Inflammatory macrophage treated with lipopolysaccharide for 4 hours (primary cell): ENCODE results near the gene MRGPRX2.

Source experiments
- DNase-seq: peaks from one replicate; pipeline ENCODE4 v3.0.0-alpha.2; 2020

Gene MRGPRX2

DNA sequence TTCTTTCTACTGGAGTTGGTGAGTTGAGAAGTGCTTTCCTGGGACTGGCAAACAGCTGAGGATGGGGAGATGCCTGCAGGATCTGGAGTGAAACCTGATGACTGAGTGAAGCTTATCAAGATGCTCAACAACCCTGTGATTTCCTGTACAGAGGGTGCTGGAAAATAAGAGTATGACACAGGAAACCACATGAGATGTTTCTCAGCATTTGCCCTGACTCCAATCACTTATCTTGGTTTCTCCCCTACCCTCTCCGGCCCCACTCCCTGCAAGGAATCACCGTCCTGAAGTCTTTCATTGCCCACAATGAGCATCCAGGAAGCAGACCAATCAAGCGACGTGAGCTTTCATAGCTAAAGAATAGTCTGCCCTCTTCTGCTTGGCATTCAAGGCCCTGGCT is at the start of gene MRGPRX2:
Gene MRGPRX2 (minus strand): TSS at position 89 of the 400 bp plus-strand sequence. CDS start 4,315 bp downstream, outside the sequence.
- DNase-seq, result no peak

DNA sequence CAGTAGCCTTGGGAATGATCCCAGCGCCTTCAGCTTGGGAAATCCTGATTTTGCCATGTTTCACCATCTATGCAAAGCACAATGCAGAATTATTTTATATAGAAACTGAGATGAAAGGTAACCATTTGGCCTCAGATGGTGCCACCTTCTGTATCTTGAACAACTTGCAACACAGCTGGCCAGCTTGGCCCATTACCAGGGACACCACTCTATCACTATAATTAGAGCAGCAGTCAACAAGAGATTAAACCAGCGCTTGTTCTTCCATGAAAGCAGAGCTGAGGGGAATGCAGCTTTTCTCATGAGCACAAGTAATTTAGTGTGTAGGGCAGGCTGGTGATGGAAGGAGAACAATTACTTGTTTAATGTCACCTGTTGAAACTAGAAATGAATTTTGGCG is 49.8 kb upstream of the MRGPRX2 start:
- no peak for DNase-seq

DNA sequence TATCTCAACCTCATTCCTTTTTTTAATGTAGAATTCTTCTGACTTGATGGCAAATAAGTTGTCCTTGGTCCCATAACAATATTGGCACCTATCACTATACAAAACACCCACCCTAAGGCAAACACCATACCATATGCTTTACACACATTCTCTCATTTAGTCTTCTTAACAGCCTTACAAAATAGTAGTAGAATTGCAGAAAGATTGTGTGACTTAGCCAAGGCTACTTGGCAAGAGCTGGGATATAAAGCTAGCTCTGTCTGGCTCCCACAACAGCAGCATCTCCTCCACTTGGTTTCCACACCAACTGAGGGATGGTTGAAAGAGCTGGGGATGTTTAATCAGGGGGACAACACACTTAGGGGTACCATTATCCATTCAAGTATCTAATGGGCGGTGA is 46.6 kb upstream of the MRGPRX2 start:
- DNase-seq, result no peak

DNA sequence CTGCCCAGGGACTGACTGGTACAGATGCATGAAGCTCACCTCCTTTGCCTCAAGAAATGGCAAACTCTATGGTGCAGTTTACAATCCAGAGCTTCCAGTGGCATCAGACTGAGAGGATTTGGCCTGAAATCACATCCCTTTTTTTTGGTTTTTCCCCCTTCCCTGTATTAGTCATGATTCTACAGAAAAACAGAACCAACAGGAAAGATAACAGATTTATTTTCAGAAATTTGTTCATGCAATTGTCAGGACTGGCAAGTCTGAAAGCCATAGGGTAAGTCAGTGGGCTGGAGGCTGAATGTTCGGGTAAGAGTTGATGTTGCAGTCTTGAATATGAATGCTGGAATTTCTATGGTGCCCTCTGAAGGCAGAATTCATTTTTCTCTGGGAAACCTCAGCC is 44.5 kb upstream of the MRGPRX2 start:
- peak; percentile 32 for DNase-seq

DNA sequence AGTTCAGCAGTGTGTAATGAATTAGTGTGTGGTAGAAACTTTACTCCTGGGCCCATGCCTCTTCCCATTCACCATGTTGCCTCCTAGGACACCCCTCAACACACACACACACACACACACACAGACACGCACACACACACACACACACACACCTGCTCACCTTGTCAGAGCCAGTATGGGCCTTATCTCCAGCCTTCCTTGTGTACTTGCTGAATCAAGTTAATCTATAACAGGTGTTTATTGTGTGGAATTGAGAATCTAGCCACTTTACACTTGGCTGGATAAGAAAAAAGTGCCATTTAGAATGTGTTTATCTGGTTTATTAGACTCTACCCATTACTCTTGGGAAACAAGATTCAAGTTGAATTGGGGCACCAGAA is 42.0 kb upstream of the MRGPRX2 start:
- DNase-seq, result no peak

DNA sequence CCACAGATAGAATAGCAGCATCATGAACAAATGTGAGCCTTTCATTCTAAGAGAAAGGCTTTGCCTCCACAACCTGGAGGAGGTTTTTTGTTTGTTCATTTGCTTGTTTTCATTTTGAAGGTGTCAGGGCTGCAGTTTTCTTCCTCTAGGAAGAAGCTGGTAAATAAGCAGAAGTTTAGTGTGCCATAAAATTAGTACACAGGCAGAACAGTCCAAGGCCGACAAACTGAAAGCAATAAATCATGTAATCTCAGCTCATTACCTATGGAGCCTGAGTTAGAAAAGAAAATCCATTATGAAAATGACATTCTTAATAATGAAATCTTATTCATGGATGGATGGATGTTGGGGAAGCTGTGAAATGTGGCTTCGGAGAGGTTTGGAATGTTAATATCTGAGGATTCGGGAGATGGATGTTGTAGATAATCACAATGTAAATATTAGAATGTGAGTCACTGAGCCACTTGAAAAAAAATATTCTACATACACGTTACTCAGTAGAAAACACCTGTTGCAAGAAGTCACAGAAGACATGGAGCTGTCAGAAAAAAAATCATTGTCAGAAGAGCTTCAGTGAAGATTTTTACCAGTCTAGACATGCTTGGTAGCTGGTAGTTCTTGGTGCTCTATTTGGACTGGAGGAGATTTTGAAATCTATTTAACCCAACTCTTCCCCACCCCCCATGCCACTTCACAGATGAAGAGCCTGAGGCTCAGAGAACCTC is 41.4 kb upstream of the MRGPRX2 start:
- no peak for DNase-seq

DNA sequence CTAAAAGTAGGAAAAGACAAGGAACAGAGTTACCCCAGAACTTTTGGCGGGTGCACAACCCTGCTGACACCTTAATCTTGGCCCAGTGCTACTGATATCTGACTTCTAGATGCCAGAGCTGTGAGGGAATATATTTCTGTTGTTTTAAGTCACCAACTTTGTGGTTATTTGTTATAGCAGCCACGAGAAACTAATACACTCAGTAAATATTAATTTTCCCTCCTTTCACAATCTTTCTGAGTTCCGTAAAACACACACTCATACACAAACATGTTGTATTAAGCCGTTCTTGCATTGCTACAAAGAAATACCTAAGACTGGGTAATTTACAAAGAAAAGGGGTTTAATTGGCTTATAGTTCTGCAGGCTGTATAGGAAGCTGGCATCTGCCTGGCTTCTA is 40.4 kb upstream of the MRGPRX2 start:
- no peak for DNase-seq

DNA sequence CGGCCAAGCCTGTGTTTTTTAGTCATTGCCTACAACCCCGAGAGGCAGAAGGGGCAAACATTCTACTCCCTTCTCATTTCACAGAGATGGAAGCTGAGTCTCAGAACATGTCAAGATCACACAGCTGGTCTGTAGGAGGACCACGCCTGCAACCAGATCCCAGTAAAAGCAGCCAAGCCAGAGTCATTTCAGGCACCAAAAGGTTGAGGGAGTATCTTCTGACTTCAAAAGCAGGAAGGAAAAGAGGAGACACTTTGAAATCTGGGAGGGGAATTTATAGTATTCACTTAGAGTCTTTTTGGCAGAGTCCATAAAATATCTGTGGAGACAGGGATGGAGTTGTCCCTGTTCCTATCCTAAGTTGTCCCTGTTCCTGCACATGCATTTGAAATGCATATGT is 38.6 kb upstream of the MRGPRX2 start:
- DNase-seq, result no peak

DNA sequence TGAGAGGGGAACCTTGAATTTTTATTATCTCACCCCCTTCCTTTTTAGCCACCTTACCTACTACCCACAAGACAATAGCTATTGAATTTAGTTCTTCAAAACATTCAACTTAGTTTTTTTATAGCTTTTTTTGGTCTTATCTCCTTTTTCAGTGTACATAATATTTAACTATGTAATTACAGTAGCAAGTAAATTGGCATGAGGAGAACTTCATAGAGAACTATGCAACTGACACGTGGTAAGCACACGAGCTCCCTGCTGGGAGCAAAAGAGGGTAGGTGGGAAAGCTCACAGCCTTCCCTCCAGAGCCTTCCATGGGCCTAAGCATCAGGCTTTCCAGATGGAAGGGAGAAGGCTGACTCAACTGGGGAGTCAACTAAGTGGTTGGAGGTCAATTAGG is 34.3 kb upstream of the MRGPRX2 start:
- DNase-seq, result no peak

DNA sequence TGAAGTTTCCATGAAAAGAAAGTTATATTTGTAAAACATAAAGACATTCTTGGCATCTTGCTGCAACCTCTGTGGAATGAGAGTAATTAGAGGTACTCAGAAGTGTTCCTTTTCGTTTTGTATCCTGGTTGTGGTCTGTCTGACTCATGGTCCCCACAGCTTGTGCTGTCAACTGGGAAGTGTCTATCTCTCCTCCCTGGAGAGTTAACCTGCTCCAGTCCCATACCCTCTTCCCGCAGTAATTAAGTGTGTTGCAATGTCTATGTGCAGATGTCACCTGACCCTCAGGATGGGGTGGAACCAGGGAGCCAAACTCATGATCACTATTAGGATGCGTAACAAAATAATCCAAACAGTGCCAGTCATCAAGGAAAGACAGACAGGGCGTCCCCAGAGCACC is 33.5 kb upstream of the MRGPRX2 start:
- DNase-seq, result no peak

DNA sequence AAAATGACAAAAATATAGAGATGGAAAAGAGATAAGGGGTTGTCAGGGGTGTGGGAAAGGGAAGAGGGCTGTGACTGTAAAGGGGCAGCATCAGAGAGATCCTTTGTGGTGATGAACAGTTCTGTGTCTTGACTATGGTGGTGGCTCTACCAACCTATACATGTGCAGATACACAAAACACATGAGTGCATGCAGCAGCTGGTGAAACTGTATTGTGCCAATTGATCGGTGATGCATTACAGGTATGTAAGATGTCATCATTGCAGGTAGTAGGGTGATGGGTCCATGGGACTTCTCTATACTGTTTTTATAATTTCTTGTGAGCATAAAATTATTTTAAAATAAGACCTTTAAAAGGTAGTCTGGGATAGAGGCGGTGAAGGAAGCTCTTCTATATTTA is 32.3 kb upstream of the MRGPRX2 start:
- DNase-seq, result no peak

DNA sequence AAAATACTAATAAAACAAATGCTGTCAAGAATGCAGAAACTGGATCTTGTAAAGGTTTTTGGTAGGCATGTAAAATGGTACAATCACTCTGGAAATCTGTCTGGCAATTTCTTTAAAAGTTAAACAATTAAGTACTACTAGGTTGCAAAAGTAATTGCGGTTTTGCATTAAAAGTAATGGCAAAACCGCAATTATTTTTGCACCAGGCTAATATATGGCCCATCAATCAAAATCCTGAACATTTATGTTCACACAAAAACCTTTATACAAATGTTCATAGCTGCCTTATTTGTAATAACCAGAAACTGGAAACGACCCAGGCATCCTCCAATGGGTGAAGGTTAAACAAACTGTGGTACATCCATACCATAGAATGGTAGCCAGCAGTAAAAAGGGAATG is 31.8 kb upstream of the MRGPRX2 start:
- DNase-seq, result no peak

DNA sequence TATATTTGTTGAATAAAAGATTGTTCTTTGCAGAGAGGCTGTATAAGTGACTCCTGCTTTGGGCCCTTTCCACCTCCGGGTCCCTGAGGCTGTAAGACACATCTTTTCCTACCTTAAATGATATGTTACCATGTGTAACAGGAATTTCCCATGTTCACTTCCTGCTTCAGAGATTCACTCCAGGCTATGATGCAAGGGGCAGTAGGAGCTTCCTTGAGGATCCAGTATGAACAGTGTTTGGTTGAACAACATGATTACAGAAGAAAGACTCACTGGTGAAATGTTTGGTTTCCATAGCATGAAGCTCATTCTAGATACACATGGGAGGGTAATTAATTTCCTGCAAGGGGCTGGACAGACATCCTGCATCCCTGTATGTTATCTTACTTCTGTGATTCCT is 30.8 kb upstream of the MRGPRX2 start:
- no peak for DNase-seq

DNA sequence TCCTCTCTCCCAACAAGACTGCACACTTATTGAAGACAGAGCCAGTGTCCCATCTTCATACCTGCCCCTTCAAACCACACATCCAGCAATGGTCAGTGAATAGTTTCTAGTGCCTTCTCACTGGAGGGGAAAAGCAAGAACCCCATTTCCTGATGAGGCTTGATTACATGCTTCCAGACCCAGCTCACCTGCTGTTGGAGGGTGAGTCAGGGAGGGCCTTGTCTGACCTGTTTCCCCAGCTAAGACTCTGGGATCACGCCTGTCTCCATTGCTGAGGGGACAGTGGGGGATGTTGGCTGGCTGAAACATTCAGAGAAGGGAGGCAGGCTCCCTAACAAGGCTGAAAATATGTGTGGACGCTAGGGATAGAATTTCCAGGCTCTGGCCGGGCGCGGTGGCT is 28.9 kb upstream of the MRGPRX2 start:
- no peak for DNase-seq

DNA sequence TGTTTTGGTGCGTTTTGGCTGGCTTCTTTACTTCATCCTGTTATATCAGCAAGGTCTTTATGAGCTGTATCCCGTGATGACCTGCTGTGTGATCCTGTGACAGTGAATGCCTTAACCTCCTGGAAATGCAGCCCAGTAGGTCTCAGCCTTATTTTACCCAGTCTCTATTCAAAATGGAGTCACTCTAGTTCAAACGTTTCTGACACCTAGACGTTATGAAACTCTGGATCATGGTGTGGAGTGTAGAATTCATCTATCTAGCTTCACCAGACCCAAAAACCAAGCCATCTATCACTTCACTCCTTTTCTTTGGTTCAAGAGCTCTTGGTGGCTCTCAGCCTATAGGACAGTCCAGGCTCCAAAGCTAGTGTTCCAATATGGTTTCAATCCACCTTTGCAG is 28.3 kb upstream of the MRGPRX2 start:
- DNase-seq, result no peak

DNA sequence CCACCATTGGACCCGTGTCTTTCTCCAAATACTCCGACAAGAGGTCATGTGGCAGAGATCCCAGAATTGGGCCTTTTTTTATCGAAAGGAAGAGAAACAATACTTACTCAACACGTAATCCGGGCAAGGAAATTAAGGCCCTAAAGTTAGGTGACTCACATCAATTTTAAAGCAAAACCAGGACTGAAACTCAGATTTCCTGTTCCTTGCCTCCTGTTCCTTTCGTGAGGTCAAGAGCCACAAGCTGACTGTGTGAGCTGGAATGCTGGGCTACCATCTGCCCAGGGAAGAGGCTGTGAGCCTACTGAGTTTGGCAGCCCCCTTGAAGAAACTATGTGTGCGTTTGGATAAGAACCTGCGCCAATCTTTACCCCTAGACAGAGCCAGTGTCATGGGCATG is 27.1 kb upstream of the MRGPRX2 start:
- DNase-seq, result no peak

DNA sequence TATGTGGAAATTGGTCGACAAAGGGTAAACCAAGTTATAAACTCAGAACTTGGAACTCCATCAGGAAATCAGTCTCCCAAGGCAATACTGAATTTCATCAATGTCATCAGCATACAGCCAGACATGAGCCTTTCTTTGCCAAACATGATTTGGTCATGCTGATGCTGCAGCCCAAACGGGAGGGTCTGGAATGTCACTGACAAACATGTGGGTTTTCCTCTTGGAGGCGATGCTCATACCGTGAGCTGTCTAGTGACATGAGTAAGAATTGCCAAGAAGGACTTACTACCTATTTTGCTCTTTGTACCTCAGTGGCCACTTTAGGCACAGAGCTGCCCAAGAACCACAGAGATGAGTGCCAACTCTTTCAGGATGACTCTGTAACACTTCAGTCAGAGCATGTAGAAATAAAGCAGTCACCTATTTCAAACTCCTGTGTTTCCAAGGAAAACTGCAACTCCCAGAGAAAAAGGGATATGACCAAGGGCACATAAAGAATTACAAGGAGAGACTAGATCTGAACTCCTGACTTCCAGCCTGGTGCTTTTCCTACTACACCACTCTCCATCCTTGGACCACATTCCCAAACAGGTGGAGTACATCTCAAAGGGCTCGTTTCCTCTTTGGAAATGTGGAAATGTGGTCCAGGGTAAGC is 24.3 kb upstream of the MRGPRX2 start:
- no peak for DNase-seq

DNA sequence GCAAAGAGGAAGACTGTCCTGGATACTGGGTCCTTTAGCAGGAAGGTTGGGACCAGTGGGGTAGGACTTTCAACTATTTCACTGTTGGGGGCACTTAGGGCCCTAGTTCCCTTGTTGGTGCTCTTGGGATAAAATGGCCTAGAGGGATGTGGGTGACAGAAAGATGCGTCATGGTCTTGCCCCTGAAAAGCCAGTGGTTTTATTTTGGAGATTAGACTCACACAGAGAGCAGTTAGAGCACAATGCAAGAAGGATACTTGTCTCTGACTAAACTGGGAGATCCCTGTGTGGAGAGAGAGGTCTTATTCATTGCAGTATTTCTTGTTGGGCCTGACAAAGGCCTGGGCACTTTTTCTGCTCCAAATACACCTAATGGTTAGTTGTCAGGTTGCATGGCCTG is 22.6 kb upstream of the MRGPRX2 start:
- no peak for DNase-seq

DNA sequence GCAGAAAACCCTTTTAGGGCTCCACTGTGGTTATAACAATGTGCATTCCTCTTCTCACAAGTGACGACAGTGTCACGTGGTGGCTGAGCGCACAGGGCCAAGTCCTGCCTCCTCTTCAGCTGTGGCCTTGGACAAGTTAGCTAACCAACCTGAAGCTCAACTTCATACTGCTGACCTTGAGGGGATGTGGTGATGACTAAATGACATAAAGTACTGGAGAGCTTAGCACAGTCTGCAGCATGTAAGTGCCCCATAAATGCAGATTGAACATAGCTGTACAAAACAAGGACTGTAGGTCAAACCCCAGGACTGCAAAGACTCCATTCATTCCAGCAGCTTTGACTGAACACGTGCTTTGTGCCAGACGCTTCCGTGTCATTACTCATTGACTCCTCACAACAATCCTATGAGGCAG is 20.1 kb upstream of the MRGPRX2 start:
- no peak for DNase-seq

DNA sequence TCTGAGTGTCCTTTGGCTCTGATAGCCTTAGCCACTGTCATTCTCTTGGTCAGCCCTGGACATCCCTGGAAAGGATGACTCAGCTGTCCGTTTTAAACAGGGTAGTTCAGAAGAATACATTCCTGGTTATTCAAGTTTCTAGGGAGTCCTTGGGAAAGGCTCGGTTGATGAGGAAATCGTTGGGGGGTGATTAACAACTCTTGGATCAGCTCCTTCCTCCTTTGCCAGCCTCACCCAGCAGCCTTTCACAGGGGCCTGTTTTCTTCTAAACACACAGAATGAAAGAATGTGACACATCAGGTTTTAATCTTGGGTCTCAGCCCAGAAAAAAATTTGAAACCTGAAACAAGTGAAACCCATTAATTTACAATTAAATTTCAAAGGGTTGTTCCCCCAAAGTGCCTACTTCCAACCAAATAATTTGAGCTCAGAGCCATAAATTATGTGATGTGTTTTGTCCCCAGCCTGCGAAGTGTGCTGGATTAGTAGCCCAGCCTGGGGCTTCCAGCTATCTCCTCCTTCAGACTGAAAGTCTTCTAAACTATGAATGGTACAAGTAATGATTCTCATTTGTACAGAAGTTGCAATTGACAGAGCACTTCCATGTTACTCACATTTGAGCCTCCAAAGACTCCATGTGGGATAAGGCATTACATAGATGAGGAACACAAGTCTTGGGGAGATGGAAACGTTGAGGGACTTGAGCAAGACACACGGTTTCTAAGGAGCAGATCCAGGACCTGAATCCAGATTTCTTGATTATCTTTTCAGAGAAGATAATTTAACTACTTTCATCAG is 19.3 kb upstream of the MRGPRX2 start:
- DNase-seq, result no peak

DNA sequence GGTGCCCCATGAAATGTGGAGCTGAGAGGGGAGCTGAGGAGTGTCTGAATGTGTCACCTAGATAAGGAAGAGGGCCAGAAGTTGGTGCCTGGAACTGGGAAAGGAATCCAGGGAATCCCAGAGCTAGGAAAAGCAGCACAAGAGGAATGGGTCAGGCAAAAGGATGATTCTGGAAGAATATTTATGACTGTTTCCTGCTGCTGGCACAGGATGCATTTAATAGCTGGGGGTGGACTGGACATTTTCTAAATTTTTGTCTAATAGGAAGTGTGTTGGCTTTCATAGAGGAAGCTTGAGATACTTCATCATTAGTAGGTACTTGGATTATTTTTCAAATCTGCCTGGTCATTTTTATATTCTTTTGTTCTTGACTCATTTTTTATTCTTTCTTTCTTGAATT is 17.4 kb upstream of the MRGPRX2 start:
- no peak for DNase-seq

DNA sequence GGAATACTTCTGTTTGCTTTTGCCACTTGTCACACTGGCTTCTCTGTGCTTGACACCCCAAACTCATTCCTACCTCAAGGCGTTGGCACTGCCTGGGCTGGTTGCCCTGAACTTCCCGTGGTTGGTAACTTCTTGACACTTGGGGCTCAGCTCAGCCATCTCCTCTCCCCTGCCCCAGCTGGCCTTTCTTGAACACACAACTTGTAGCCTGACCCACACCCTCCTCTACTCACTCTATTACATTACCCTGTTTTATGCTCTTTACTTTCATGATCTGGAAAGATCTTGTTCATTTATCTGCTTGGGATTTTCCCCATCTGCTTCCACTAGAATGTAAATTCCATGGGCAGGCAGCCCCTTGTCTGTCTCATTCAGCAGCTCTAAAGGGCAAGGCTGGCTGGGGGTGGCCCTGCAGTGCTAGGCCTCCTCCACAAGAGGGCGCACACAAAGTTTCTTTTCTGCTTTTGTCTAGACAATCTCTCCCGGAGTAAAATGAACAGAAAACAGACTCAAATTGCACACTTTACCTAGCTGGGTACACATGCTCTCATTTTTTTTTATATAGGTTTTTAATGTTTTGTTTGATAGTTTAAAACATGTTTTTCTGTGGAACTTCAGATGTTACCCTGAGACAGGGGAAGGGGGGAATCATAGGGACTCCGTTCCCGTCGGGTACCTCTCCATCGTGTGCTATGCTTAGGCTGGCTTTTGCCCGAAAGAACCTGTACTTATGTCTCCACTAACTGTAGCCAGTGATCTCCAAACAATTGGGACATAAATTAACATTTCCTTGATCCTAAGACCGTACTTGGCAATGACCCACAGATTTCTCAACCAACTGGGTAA is 16.4 kb upstream of the MRGPRX2 start:
- peak; percentile 31 for DNase-seq

DNA sequence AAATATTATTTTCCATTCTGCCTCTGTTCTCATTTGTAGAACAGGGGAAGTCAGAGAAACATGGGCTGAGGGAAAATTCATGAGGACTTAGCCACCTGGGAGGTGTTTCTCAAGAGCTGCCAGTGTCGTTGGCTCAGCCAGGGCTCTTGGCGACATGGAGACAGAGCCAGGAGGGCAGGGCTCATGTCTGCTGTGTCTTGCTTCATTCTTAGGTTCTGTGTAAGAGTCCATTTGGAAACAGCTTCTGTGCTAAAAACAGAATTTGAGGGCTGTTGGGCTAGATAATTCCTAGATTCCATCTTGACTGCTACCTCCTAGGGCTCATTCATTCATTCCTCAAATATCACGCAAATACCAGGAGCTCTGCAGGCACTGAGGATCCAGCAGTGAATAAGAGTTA is 15.1 kb upstream of the MRGPRX2 start:
- DNase-seq, result no peak
